ENCODE data around the gene EYA2.

Gene EYA2

DNA sequence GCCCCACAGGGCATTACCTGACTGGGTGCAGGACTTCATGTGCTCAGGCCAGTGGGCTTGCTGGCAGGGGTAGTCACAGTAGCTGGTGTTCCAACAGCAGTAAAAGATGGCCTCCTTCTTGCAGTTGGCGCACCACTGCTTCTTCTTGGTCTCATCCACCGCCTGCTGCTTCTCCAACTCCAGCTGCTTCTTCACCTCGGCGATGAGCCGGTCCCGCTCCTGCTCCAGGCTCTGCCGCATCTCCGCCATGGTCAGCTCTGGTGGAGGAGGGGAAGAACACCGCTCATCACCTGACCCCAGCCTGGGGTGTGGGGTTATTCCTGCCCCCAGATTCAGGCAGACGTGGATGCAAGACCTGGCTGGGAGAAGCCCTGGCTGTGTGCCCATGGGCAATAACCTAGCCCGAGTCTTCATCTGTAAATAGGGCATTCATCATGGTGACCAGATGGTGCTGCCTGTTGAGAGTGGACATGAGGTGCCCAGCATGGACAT, 329.7 kb downstream of the EYA2 start:
- 97% methylated on average over 9 of the region's 11 CpGs for WGBS (ENCODE audit: insufficient coverage)
- CTCF ChIA-PET = no interaction called here
- no peaks in the 10 kb centered on the region for H3K9me3 ChIP-seq (ENCODE audit: control extremely low read depth in 1 of 5, control insufficient read depth in 4 of 5, insufficient read depth in 2 of 5, low read depth in 1 of 5, low read length in 4 of 5)
- no peak overlapping the region for H3K4me3 ChIP-seq (ENCODE audit: control insufficient read depth in 1 of 7, extremely low read depth in 1 of 7, insufficient read depth in 4 of 7, low read depth in 2 of 7, low read length in 6 of 7)
- no peak overlapping the region for H3K27ac ChIP-seq (ENCODE audit: insufficient read depth in 1 of 2, low read depth in 1 of 2, low read length in 2 of 2, poor library complexity in 1 of 2, severe bottlenecking in 2 of 2)
- DNase-seq = no peak
- H3K4me1 ChIP-seq (ENCODE audit: control extremely low read depth in 1 of 4, control insufficient read depth in 4 of 4, insufficient read depth in 4 of 4, low read length in 3 of 4) = no peaks in the 10 kb centered on the region
- peaks cover 38 to 89% (median 65%) of the 10 kb centered on the region in 4 experiments for H3K36me3 ChIP-seq (ENCODE audit: control insufficient read depth in 4 of 4, insufficient read depth in 4 of 4, low read length in 3 of 4)
- no peaks in the 10 kb centered on the region for H3K27me3 ChIP-seq (replicated peaks in 2 of 5; ENCODE audit: control insufficient read depth in 4 of 5, insufficient read depth in 5 of 5, low read length in 4 of 5)
- POLR2A ChIA-PET = no interaction called here

DNA sequence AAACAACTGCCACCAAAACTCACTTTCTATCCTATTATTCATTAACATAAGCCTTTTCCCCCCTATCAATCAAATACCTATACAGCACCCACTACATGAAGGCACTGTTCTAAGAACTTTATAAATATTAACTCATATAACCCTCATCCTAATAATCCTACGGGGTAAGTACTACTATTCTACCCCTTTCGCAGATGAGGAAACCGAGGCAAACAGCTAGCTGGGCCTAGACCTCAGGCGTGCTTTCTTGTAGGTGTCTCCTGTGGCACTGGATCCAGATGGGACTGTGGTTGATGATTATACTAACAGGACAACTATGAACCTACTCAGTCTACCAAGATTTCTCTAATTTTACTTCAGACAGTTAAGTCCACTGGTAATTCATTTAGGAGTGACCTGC, 330.2 kb downstream of the EYA2 start:
- no peak for DNase-seq
- H3K27me3 ChIP-seq (replicated peaks in 2 of 5; ENCODE audit: control insufficient read depth in 4 of 5, insufficient read depth in 5 of 5, low read length in 4 of 5) = no peaks in the 10 kb centered on the region
- no peaks in the 10 kb centered on the region for H3K9me3 ChIP-seq (ENCODE audit: control extremely low read depth in 1 of 5, control insufficient read depth in 4 of 5, insufficient read depth in 2 of 5, low read depth in 1 of 5, low read length in 4 of 5)
- ChIA-PET CTCF (no interaction called here), POLR2A (no interaction called here)
- no peak overlapping the region for H3K4me3 ChIP-seq (ENCODE audit: control insufficient read depth in 1 of 7, extremely low read depth in 1 of 7, insufficient read depth in 4 of 7, low read depth in 2 of 7, low read length in 6 of 7)
- peaks cover 34 to 89% (median 65%) of the 10 kb centered on the region in 4 experiments for H3K36me3 ChIP-seq (ENCODE audit: control insufficient read depth in 4 of 4, insufficient read depth in 4 of 4, low read length in 3 of 4)
- whole genome bisulfite sequencing (ENCODE audit: insufficient coverage) = no CpG with 5 or more reads among the region's 4 CpGs
- no peak overlapping the region for H3K27ac ChIP-seq (ENCODE audit: insufficient read depth in 1 of 2, low read depth in 1 of 2, low read length in 2 of 2, poor library complexity in 1 of 2, severe bottlenecking in 2 of 2)
- H3K4me1 ChIP-seq (ENCODE audit: control extremely low read depth in 1 of 4, control insufficient read depth in 4 of 4, insufficient read depth in 4 of 4, low read length in 3 of 4) = no peaks in the 10 kb centered on the region

DNA sequence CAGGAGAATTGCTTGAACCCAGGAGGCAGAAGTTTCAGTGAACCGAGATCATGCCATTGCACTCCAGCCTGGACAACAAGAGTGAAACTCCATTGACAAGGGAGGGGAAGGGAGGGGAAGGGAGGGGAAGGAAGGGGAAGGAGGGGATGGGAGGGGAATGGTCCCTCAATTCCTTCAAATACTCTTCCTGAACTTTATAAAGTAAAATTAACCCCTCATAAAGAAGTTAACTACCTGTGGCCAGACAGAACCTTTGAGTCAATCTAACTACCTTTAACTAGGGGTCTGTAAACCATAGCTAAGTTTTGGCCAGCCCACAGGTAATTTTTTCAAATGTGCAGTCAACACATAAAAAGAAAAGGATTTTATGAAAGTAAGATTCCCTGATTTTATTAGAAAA, 330.8 kb downstream of the EYA2 start:
- WGBS (ENCODE audit: insufficient coverage) = 100% methylated on average over 1 of the region's 1 CpG
- H3K27me3 ChIP-seq (replicated peaks in 2 of 5; ENCODE audit: control insufficient read depth in 4 of 5, insufficient read depth in 5 of 5, low read length in 4 of 5) = no peaks in the 10 kb centered on the region
- no peak overlapping the region for H3K4me3 ChIP-seq (ENCODE audit: control insufficient read depth in 1 of 7, extremely low read depth in 1 of 7, insufficient read depth in 4 of 7, low read depth in 2 of 7, low read length in 6 of 7)
- ChIA-PET CTCF (no interaction called here), POLR2A (no interaction called here)
- H3K27ac ChIP-seq (ENCODE audit: insufficient read depth in 1 of 2, low read depth in 1 of 2, low read length in 2 of 2, poor library complexity in 1 of 2, severe bottlenecking in 2 of 2) = no peak overlapping the region
- DNase-seq = no peak
- H3K36me3 ChIP-seq (ENCODE audit: control insufficient read depth in 4 of 4, insufficient read depth in 4 of 4, low read length in 3 of 4) = peaks cover 34 to 89% (median 63%) of the 10 kb centered on the region in 4 experiments
- H3K4me1 ChIP-seq (ENCODE audit: control extremely low read depth in 1 of 4, control insufficient read depth in 4 of 4, insufficient read depth in 4 of 4, low read length in 3 of 4) = no peaks in the 10 kb centered on the region
- H3K9me3 ChIP-seq (ENCODE audit: control extremely low read depth in 1 of 5, control insufficient read depth in 4 of 5, insufficient read depth in 2 of 5, low read depth in 1 of 5, low read length in 4 of 5) = no peaks in the 10 kb centered on the region

DNA sequence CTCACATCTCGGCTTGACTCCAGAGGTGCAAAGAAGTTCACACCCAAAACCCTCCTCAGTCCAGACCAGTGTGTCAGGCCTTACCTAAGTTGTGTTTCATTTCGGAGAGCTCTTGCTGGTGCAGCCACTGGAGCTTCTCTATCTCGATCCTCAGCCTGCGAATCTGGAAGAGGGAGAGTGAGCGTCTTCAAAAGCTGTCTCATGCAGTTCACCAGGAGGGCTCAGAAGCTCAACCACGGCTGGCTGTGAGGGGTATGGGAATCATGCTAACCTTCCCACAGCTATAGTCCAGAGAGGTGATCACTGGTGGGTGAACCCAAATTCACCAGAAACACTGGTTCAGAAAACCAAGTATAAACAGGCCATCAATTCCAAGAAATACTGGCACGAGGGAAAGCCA, 332.5 kb downstream of the EYA2 start:
- ChIA-PET POLR2A (no interaction called here), CTCF (interaction anchor here (1.3 kb wide), 1 partner anchor 157 kb away, joined by 3 read pairs; no protein-coding TSS in a partner anchor)
- no peak for DNase-seq
- no peaks in the 10 kb centered on the region for H3K27me3 ChIP-seq (replicated peaks in 2 of 5; ENCODE audit: control insufficient read depth in 4 of 5, insufficient read depth in 5 of 5, low read length in 4 of 5)
- H3K27ac ChIP-seq (ENCODE audit: insufficient read depth in 1 of 2, low read depth in 1 of 2, low read length in 2 of 2, poor library complexity in 1 of 2, severe bottlenecking in 2 of 2) = no peak overlapping the region
- H3K4me1 ChIP-seq (ENCODE audit: control extremely low read depth in 1 of 4, control insufficient read depth in 4 of 4, insufficient read depth in 4 of 4, low read length in 3 of 4) = no peaks in the 10 kb centered on the region
- no peaks in the 10 kb centered on the region for H3K9me3 ChIP-seq (ENCODE audit: control extremely low read depth in 1 of 5, control insufficient read depth in 4 of 5, insufficient read depth in 2 of 5, low read depth in 1 of 5, low read length in 4 of 5)
- H3K4me3 ChIP-seq (ENCODE audit: control insufficient read depth in 1 of 7, extremely low read depth in 1 of 7, insufficient read depth in 4 of 7, low read depth in 2 of 7, low read length in 6 of 7) = no peak overlapping the region
- H3K36me3 ChIP-seq (ENCODE audit: control insufficient read depth in 4 of 4, insufficient read depth in 4 of 4, low read length in 3 of 4) = peaks cover 40 to 89% (median 62%) of the 10 kb centered on the region in 4 experiments
- 98% methylated on average over 4 of the region's 7 CpGs for WGBS (ENCODE audit: insufficient coverage)

DNA sequence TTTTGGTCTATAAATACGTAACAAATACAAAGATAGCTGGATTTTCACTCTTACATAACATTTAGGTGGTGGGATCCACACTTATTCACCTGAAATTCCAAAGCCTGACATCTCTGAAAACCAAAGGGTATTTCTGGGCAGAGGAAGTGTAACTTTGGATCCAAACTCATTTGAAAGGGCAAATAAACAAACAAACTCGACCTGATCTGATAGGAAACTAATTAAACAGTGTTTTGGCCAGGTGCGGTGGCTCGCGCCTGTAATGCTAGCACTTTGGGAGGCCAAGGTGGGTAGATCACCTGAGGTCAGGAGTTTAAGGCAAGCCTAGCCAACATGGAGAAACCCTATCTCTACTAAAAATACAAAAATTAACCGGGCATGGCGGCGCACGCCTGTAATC, 332.9 kb downstream of the EYA2 start:
- Histone ChIP-seq H3K4me1 (ENCODE audit: control extremely low read depth in 1 of 4, control insufficient read depth in 4 of 4, insufficient read depth in 4 of 4, low read length in 3 of 4) (no peaks in the 10 kb centered on the region), H3K27me3 (replicated peaks in 2 of 5; ENCODE audit: control insufficient read depth in 4 of 5, insufficient read depth in 5 of 5, low read length in 4 of 5) (no peaks in the 10 kb centered on the region), H3K27ac (ENCODE audit: insufficient read depth in 1 of 2, low read depth in 1 of 2, low read length in 2 of 2, poor library complexity in 1 of 2, severe bottlenecking in 2 of 2) (no peak overlapping the region), H3K9me3 (ENCODE audit: control extremely low read depth in 1 of 5, control insufficient read depth in 4 of 5, insufficient read depth in 2 of 5, low read depth in 1 of 5, low read length in 4 of 5) (no peaks in the 10 kb centered on the region), H3K4me3 (ENCODE audit: control insufficient read depth in 1 of 7, extremely low read depth in 1 of 7, insufficient read depth in 4 of 7, low read depth in 2 of 7, low read length in 6 of 7) (no peak overlapping the region), H3K36me3 (ENCODE audit: control insufficient read depth in 4 of 4, insufficient read depth in 4 of 4, low read length in 3 of 4) (peaks cover 38 to 89% (median 63%) of the 10 kb centered on the region in 4 experiments)
- ChIA-PET POLR2A (no interaction called here), CTCF (interaction anchor here (1.3 kb wide), 1 partner anchor 157 kb away, joined by 3 read pairs; no protein-coding TSS in a partner anchor)
- WGBS (ENCODE audit: insufficient coverage) = 91% methylated on average over 6 of the region's 9 CpGs
- DNase-seq = no peak

DNA sequence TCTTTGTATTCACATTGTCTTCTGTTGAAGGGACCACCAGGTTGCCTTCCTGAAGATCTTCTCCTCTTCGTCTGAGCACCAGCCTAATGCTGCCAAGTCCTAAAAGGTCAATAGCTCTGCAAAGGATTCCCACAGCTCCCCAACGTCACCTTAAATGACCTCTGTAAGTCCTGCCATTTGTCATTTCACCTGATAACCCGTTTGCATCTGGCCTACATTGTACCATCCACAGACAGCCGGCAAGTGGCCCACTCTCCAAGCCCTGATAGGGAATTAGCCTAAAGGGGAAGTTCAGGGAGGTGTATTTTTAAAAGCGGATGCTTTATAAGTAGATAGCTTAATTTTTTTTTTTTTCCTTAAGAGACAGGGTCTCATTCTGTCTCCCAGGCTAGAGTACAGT, 334.0 kb downstream of the EYA2 start:
- Histone ChIP-seq H3K9me3 (ENCODE audit: control extremely low read depth in 1 of 5, control insufficient read depth in 4 of 5, insufficient read depth in 2 of 5, low read depth in 1 of 5, low read length in 4 of 5) (no peaks in the 10 kb centered on the region), H3K4me1 (ENCODE audit: control extremely low read depth in 1 of 4, control insufficient read depth in 4 of 4, insufficient read depth in 4 of 4, low read length in 3 of 4) (no peaks in the 10 kb centered on the region), H3K27ac (ENCODE audit: insufficient read depth in 1 of 2, low read depth in 1 of 2, low read length in 2 of 2, poor library complexity in 1 of 2, severe bottlenecking in 2 of 2) (no peak overlapping the region), H3K36me3 (ENCODE audit: control insufficient read depth in 4 of 4, insufficient read depth in 4 of 4, low read length in 3 of 4) (peaks cover 41 to 90% (median 62%) of the 10 kb centered on the region in 4 experiments), H3K4me3 (ENCODE audit: control insufficient read depth in 1 of 7, extremely low read depth in 1 of 7, insufficient read depth in 4 of 7, low read depth in 2 of 7, low read length in 6 of 7) (no peak overlapping the region), H3K27me3 (replicated peaks in 2 of 5; ENCODE audit: control insufficient read depth in 4 of 5, insufficient read depth in 5 of 5, low read length in 4 of 5) (no peaks in the 10 kb centered on the region)
- ChIA-PET CTCF (interaction anchor here (0.7 to 1.2 kb wide), 2 partner anchors 12 to 15 kb away, joined by 3 read pairs; no protein-coding TSS in a partner anchor), POLR2A (no interaction called here)
- 98% methylated on average over 3 of the region's 5 CpGs for WGBS (ENCODE audit: insufficient coverage)
- DNase-seq = no peak

DNA sequence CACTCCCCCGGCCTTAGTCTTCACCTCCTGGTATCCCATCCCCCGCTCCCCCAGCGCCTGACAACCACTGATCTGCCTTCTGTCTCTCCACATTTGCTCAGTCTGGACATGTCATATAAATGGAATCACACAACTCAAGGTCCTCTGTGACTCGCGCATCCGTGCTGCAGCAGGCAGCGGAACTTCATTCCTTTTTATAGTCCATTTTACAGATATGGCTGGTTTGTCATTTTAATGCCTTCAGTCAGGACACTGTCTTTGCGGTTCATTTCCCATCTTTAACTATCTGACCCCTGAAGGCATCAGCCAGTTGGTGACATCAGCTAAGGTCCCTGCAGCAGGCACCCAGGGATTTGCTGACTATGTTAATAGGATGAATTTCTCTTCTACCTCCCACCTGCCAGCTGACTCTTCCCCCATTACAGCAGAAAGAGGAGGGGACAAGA, 336.2 kb downstream of the EYA2 start:
- WGBS (ENCODE audit: insufficient coverage) = 95% methylated on average over 8 of the region's 8 CpGs
- H3K36me3 ChIP-seq (ENCODE audit: control insufficient read depth in 4 of 4, insufficient read depth in 4 of 4, low read length in 3 of 4) = peaks cover 41 to 95% (median 64%) of the 10 kb centered on the region in 4 experiments
- DNase-seq = no peak

More for the DNA sequence above, 336.2 kb downstream of the EYA2 start:
- H3K4me1 ChIP-seq (ENCODE audit: control extremely low read depth in 1 of 4, control insufficient read depth in 4 of 4, insufficient read depth in 4 of 4, low read length in 3 of 4) = no peaks in the 10 kb centered on the region
- H3K4me3 ChIP-seq (ENCODE audit: control insufficient read depth in 1 of 7, extremely low read depth in 1 of 7, insufficient read depth in 4 of 7, low read depth in 2 of 7, low read length in 6 of 7) = no peak overlapping the region
- no peak overlapping the region for H3K27ac ChIP-seq (ENCODE audit: insufficient read depth in 1 of 2, low read depth in 1 of 2, low read length in 2 of 2, poor library complexity in 1 of 2, severe bottlenecking in 2 of 2)
- ChIA-PET CTCF (interaction anchor here (1.5 kb wide), 1 partner anchor 9 kb away, joined by 3 read pairs; no protein-coding TSS in a partner anchor), POLR2A (no interaction called here)
- no peaks in the 10 kb centered on the region for H3K27me3 ChIP-seq (replicated peaks in 2 of 5; ENCODE audit: control insufficient read depth in 4 of 5, insufficient read depth in 5 of 5, low read length in 4 of 5)
- no peaks in the 10 kb centered on the region for H3K9me3 ChIP-seq (ENCODE audit: control extremely low read depth in 1 of 5, control insufficient read depth in 4 of 5, insufficient read depth in 2 of 5, low read depth in 1 of 5, low read length in 4 of 5)

All from common myeloid progenitor, CD34-positive (primary cell).